Transverse colon (tissue), 4 donors: Measurements from ENCODE around the gene FBXL2. TPM values are rescaled to one million over a fixed set of nuclear protein-coding genes. Genes with fewer than 3 reads are reported as not detected.

Experiments
- DNase-seq: peaks from one replicate; pipeline ENCODE4 v3.0.0-alpha.2; 2019
- H3K27ac ChIP-seq, 4 donors: fragments of 200-600 bp; sonication (generic); 2 replicates each; pipeline ENCODE4 v1.5.1; 2016 to 2018; ENCODE audit warnings: inconsistent platforms in 4 of 4
- H3K27me3 ChIP-seq: fragments of 200-600 bp; sonication (generic); 2 replicates; pipeline ENCODE4 v1.5.1; 2017; ENCODE audit warnings: inconsistent platforms
- H3K36me3 ChIP-seq, 4 donors: fragments of 200-600 bp; sonication (generic); 2 replicates each; pipeline ENCODE4 v1.5.1; 2017 to 2019; ENCODE audit warnings: inconsistent platforms in 4 of 4
- H3K4me1 ChIP-seq, 4 donors: fragments of 200-600 bp; sonication (generic); 2 replicates each; pipeline ENCODE4 v1.5.1; 2017 to 2020; ENCODE audit warnings: inconsistent platforms in 4 of 4
- H3K4me3 ChIP-seq, 4 donors: fragments of 200-600 bp; sonication (generic); 1 replicate in 1 of 4; 2 replicates in 3 of 4; pipeline versions ENCODE4 v1.5.1 to v1.6.1; 2017 to 2019; ENCODE audit warnings: inconsistent platforms in 4 of 4
- H3K9me3 ChIP-seq, 2 donors: fragments of 200-600 bp; sonication (generic); 2 replicates each; pipeline ENCODE4 v1.5.1; 2017 to 2019; ENCODE audit warnings: inconsistent platforms in 2 of 2
- CTCF ChIP-seq, 5 experiments: fragments of 200-600 bp in 3 of 5; fragments of 450-650 bp in 2 of 5; sonication (generic) in 3 of 5; IDR thresholded peaks; 1 replicate in 2 of 5; 2 replicates in 3 of 5; pipeline ENCODE4 v1.5.1; 2016 to 2017; ENCODE audit warnings: antibody characterized with exemption in 5 of 5, inconsistent platforms in 3 of 5, mild to moderate bottlenecking in 2 of 5, moderate library complexity in 1 of 5
- EP300 ChIP-seq: sonication (generic); formaldehyde crosslinking; IDR thresholded peaks from one replicate; pipeline ENCODE4 v1.6.1; 2017; ENCODE audit warnings: antibody characterized with exemption, low read depth
- POLR2A ChIP-seq: fragments of 450-650 bp; IDR thresholded peaks from one replicate; pipeline ENCODE4 v1.6.1; 2016; ENCODE audit warnings: antibody characterized with exemption, mild to moderate bottlenecking, moderate library complexity
- POLR2AphosphoS5 ChIP-seq, 3 donors: sonication (generic); formaldehyde crosslinking; IDR thresholded peaks; one replicate each; pipeline ENCODE4 v1.6.1; 2016; ENCODE audit warnings: antibody characterized with exemption in 3 of 3
- WGBS, 2 donors: methylation state at CpG; one replicate each; pipeline ENCODE4 v1.1.5; 2018; ENCODE audit warnings: low coverage in 1 of 2; 5-methylcytosine and 5-hydroxymethylcytosine counted together
- in situ Hi-C, 4 donors: fragments of 200-750 bp; cut with MboI; loops; one replicate each; pipeline versions ENCODE4 v1.15.0 to v1.15.1; 2017; ENCODE audit warnings: low sequenced_read_pairs in 3 of 4, low pct_ligation_motif_present in 1 of 4, low pct_unique_long_range_greater_than_20kb in 1 of 4
- intact Hi-C: fragments of 100-400 bp; cut with DNase I; formaldehyde crosslinking; loops from one replicate; pipeline ENCODE4 v1.15.1; 2023; ENCODE audit warnings: low total_unique reads
- total RNA-seq, 4 donors: library from RNA; depleted of rRNA; stranded (reverse); fragments of >200 nt; gene quantifications; one replicate each; pipeline ENCODE4 v1.1.0, GENCODE V29; 2016

Gene FBXL2
- total RNA-seq, 4 donors from 2014 or later: 1.6 to 3.0 (median 2.6) TPM

GRCh38 chr3:33417066-33417673 is 139.9 kb downstream of the FBXL2 start:
- intact Hi-C loops (no loop called here), in situ Hi-C loops (no loop called here)
- 71 to 83% methylated on average over 3 of the region's 3 CpGs for WGBS, 2 donors

GRCh38 chr3:33419948-33420347 is 142.7 kb downstream of the FBXL2 start:
- no peak for TF ChIP-seq EP300
- no peak for TF ChIP-seq CTCF (IDR thresholded peaks at IDR 0.05)
- TF ChIP-seq POLR2AphosphoS5 (IDR thresholded peaks at IDR 0.05): no peak
- no peak for TF ChIP-seq POLR2A
- no peaks in the 10 kb centered on the region for H3K9me3 ChIP-seq
- H3K27me3 ChIP-seq: no peaks in the 10 kb centered on the region
- H3K27ac ChIP-seq: no peak overlapping the region
- in situ Hi-C loops: no loop called here
- peaks cover 0 to 3% (median under 1%) of the 10 kb centered on the region in 4 donors for H3K4me1 ChIP-seq
- H3K36me3 ChIP-seq: peaks cover 0 to 9% (median 0%) of the 10 kb centered on the region in 4 donors
- intact Hi-C loops: no loop called here
- H3K4me3 ChIP-seq: no peak overlapping the region
- WGBS, 2 donors: 76 to 85% methylated on average over 1 of the region's 1 CpG
- no peak for DNase-seq

More at GRCh38 chr3:33417066-33417673, 139.9 kb downstream of the FBXL2 start:
- TF ChIP-seq CTCF (IDR thresholded peaks at IDR 0.05) (no peak), POLR2A (no peak), POLR2AphosphoS5 (IDR thresholded peaks at IDR 0.05) (no peak), EP300 (no peak)
- Histone ChIP-seq H3K27me3 (no peaks in the 10 kb centered on the region), H3K27ac (no peak overlapping the region), H3K4me1 (no peaks in the 10 kb centered on the region), H3K36me3 (peaks cover 0 to 8% (median 4%) of the 10 kb centered on the region in 4 donors), H3K4me3 (no peak overlapping the region), H3K9me3 (no peaks in the 10 kb centered on the region)
- no peak for DNase-seq

- Histone ChIP-seq H3K9me3 (no peaks in the 10 kb centered on the region), H3K36me3 (peaks cover 0 to 9% (median 0%) of the 10 kb centered on the region in 4 donors), H3K27ac (no peak overlapping the region), H3K4me3 (no peak overlapping the region), H3K27me3 (no peaks in the 10 kb centered on the region), H3K4me1 (peaks cover 0 to 12% (median 5%) of the 10 kb centered on the region in 4 donors)
- TF ChIP-seq POLR2AphosphoS5 (IDR thresholded peaks at IDR 0.05) (no peak), POLR2A (no peak), EP300 (no peak), CTCF (IDR thresholded peaks at IDR 0.05) (no peak)
- in situ Hi-C loops: no loop called here
- WGBS, 2 donors: 100% methylated on average over 2 of the region's 2 CpGs; no CpG with 5 or more reads in 1 of the 2 donors
- no peak for DNase-seq
- intact Hi-C loops: no loop called here
Observed at GRCh38 chr3:33420966-33421365, 143.7 kb downstream of the FBXL2 start.

- TF ChIP-seq CTCF (IDR thresholded peaks at IDR 0.05) (no peak), POLR2AphosphoS5 (IDR thresholded peaks at IDR 0.05) (no peak), EP300 (no peak), POLR2A (no peak)
- intact Hi-C loops (no loop called here), in situ Hi-C loops (loop anchor here in 2 of 4 donors (25.0 kb wide), 1 partner anchor 362 kb away; the partner anchor contains the start of gene PDCD6IP (in 2 of the 2))
- Histone ChIP-seq H3K4me3 (no peak overlapping the region), H3K9me3 (no peaks in the 10 kb centered on the region), H3K36me3 (peaks cover 0 to 9% (median 0%) of the 10 kb centered on the region in 4 donors), H3K27me3 (no peaks in the 10 kb centered on the region), H3K27ac (no peak overlapping the region), H3K4me1 (peaks cover 8 to 46% (median 32%) of the 10 kb centered on the region in 4 donors)
- WGBS, 2 donors: 83 to 90% methylated on average over 7 to 10 of the region's 10 CpGs
- DNase-seq: no peak
Observed at GRCh38 chr3:33424606-33425452, 147.6 kb downstream of the FBXL2 start.
